ENCODE results near the gene CCSER2. TPM values are rescaled to one million over a fixed set of nuclear protein-coding genes. Genes with fewer than 3 reads are reported as not detected.

The CCSER2 gene
- total RNA-seq, 4 donors from 2014 or later = 43.9 to 71.9 (median 51.4) TPM

GRCh38 chr10:84360637-84361365 is 32.4 kb downstream of the CCSER2 start:
- H3K9me3 ChIP-seq = no peaks in the 10 kb centered on the region
- no peak for DNase-seq (ENCODE audit: low spot score in 2 of 2)
- H3K4me1 ChIP-seq = peaks cover 0 to 61% (median 18%) of the 10 kb centered on the region in 4 donors
- H3K4me3 ChIP-seq = peak overlapping the region in 3 of 4 donors; percentile 15 to 30 (median 20)
- WGBS, 2 donors = 40 to 44% methylated on average over 6 of the region's 6 CpGs
- TF ChIP-seq POLR2A (IDR thresholded peaks at IDR 0.05) (no peak), EP300 (IDR thresholded peaks at IDR 0.05) (no peak)
- TF ChIP-seq, protein P1, sequence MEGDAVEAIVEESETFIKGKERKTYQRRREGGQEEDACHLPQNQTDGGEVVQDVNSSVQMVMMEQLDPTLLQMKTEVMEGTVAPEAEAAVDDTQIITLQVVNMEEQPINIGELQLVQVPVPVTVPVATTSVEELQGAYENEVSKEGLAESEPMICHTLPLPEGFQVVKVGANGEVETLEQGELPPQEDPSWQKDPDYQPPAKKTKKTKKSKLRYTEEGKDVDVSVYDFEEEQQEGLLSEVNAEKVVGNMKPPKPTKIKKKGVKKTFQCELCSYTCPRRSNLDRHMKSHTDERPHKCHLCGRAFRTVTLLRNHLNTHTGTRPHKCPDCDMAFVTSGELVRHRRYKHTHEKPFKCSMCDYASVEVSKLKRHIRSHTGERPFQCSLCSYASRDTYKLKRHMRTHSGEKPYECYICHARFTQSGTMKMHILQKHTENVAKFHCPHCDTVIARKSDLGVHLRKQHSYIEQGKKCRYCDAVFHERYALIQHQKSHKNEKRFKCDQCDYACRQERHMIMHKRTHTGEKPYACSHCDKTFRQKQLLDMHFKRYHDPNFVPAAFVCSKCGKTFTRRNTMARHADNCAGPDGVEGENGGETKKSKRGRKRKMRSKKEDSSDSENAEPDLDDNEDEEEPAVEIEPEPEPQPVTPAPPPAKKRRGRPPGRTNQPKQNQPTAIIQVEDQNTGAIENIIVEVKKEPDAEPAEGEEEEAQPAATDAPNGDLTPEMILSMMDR (IDR thresholded peaks at IDR 0.05) = no peak
- H3K27me3 ChIP-seq = no peaks in the 10 kb centered on the region
- peak overlapping the region in 3 of 4 donors; percentile 3 to 62 (median 21) for H3K27ac ChIP-seq
- no peaks in the 10 kb centered on the region for H3K36me3 ChIP-seq

DNA sequence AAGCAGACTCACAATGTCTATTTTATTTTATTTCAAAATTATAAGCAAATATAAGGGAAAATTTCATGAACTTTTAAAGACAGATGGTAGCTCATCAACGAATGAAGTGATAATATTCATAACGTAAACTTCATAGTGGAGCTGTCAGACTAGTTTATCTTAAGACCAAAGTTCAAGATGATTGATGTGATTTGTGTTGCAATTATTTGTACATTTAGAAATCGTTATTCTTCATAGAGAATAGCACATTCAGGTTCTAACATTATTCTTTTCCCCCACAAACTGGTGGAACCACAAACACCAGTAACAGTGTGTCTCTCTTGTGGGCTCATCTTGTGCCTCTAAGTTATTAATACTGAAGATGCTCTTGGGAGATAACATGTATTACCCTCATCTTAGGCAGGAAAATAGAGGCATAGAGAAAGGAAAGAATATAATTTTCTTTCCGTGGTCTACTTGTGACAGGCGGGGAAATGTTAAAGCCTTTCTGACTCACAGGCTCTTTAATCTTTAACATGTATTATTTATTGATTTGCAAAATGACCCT is 37.0 kb downstream of the CCSER2 start:
- DNase-seq (ENCODE audit: low spot score in 2 of 2) = no peak
- Histone ChIP-seq H3K9me3 (no peaks in the 10 kb centered on the region), H3K27ac (no peak overlapping the region), H3K27me3 (no peaks in the 10 kb centered on the region), H3K4me1 (peaks cover 0 to 30% (median 12%) of the 10 kb centered on the region in 4 donors), H3K36me3 (no peaks in the 10 kb centered on the region), H3K4me3 (no peak overlapping the region)
- TF ChIP-seq EP300 (IDR thresholded peaks at IDR 0.05) (no peak), POLR2A (IDR thresholded peaks at IDR 0.05) (no peak)
- TF ChIP-seq, protein P1 (IDR thresholded peaks at IDR 0.05) = no peak
- 72 to 76% methylated on average over 5 of the region's 5 CpGs for WGBS, 2 donors

DNA sequence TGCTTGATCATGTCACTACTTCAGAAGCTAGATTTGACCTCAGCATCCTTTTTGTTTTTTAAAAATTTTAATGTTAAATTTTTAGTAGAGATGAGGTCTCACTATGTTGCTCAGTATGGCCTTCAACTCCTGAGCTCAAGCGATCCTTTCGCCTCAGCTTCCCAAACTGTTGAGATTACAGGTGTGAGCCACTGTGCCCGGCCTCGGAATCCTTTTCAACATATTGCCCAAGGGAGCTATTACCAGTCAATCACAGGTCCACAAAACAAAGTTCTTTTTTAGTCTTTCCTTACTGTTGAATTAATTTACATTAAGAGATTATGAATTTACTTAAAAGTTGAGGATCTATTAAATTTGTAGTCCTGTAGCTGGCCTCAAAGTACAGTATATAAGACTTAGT is 37.7 kb downstream of the CCSER2 start:
- Histone ChIP-seq H3K27me3 (no peaks in the 10 kb centered on the region), H3K4me3 (no peak overlapping the region), H3K4me1 (peaks cover 0 to 24% (median 11%) of the 10 kb centered on the region in 4 donors), H3K9me3 (no peaks in the 10 kb centered on the region), H3K36me3 (peaks cover 0 to 1% (median 0%) of the 10 kb centered on the region in 3 donors), H3K27ac (no peak overlapping the region)
- WGBS, 2 donors = 92 to 94% methylated on average over 4 of the region's 4 CpGs
- no peak for DNase-seq (ENCODE audit: low spot score in 2 of 2)
- TF ChIP-seq, protein P1 (IDR thresholded peaks at IDR 0.05) = no peak
- TF ChIP-seq POLR2A (IDR thresholded peaks at IDR 0.05) = no peak

DNA sequence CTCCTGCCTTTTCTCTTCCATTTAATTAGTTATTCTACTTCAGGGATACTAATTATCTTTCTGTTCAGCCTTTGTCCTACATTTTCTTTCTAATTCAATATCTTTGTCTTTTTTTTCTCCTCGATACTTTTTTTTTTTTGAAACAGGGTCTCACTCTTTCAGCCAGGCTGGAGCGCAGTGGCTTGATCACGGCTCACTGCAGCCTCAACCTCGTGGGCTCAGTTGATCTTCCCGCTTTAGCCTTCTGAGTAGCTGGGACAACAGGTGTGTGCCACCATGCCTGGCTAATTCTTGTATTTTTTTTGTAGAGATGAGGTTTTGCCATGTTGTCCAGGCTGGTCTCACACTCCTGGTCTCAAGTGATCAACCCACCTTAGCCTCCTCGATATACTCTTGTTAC is 38.9 kb downstream of the CCSER2 start:
- Histone ChIP-seq H3K4me3 (no peak overlapping the region), H3K36me3 (peaks cover 0 to 13% (median 0%) of the 10 kb centered on the region in 3 donors), H3K4me1 (peaks cover 0 to 13% (median 7%) of the 10 kb centered on the region in 4 donors), H3K27me3 (no peaks in the 10 kb centered on the region), H3K9me3 (no peaks in the 10 kb centered on the region), H3K27ac (no peak overlapping the region)
- WGBS, 2 donors = 89 to 95% methylated on average over 6 of the region's 6 CpGs
- no peak for DNase-seq (ENCODE audit: low spot score in 2 of 2)
- TF ChIP-seq, protein P1 (IDR thresholded peaks at IDR 0.05) = no peak
- no peak for TF ChIP-seq POLR2A (IDR thresholded peaks at IDR 0.05)

DNA sequence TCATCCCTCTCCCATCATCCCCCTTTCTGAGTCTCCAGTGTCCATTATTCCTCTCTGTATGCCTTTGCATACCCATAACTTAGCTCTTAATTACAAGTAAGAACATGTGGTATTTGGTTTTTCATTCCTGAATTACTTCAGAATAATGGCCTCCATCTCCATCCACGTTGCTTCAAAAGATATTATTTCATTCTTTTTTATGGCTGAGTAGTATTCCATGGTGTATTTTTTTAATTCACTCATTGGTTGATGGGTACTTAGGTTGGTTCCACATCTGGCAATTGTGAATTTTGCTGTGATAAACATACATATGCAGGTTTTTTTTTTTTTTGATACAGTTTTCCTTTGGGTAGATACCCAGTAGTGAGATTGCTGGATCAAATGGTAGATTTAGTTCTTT is 40.4 kb downstream of the CCSER2 start:
- Histone ChIP-seq H3K36me3 (peaks cover 0 to 20% (median 1%) of the 10 kb centered on the region in 3 donors), H3K9me3 (no peaks in the 10 kb centered on the region), H3K27ac (no peak overlapping the region), H3K4me1 (peaks cover 0 to under 1% (median 0%) of the 10 kb centered on the region in 4 donors), H3K4me3 (no peak overlapping the region), H3K27me3 (no peaks in the 10 kb centered on the region)
- 83 to 84% methylated on average over 1 of the region's 1 CpG for WGBS, 2 donors
- no peak for DNase-seq (ENCODE audit: low spot score in 2 of 2)
- no peak for TF ChIP-seq POLR2A (IDR thresholded peaks at IDR 0.05)
- no peak for TF ChIP-seq EP300 (IDR thresholded peaks at IDR 0.05)
- TF ChIP-seq, protein P1 (IDR thresholded peaks at IDR 0.05) = no peak

All from tibial nerve (tissue), 4 donors.